ENCODE data around the gene DACH1.

The DACH1 gene

DNA sequence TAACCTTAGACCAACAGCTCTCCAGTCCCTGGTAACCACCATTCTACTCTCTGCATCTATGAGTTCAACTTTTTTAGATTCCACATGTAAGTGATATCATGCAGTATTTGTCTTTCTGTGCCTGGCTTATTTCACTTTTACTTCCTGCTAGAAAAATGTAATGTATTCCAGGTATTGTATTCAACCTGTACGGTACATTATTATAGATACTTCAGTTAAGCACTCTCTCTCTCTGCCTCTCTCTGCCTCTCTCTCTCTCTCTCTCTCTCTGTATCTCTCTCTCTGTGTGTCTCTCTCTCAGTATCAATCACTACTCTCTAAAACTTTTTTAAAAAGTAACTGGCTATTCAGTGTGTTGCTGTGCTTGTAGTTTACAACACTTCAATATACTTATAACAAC is 8.4 kb downstream of the DACH1 start:
- no peaks in the 10 kb centered on the region for H3K27me3 ChIP-seq
- no peak for DNase-seq
- no peak for TF ChIP-seq CTCF (IDR thresholded peaks at IDR 0.05; ENCODE audit: low read depth, low read length)
- no peaks in the 10 kb centered on the region for H3K9me3 ChIP-seq
- no peak overlapping the region for H3K4me3 ChIP-seq (ENCODE audit: low read depth, low read length)
- peaks cover 17% of the 10 kb centered on the region for H3K4me1 ChIP-seq
- no peaks in the 10 kb centered on the region for H3K36me3 ChIP-seq

- DNase-seq: no peak
- Histone ChIP-seq H3K4me1 (peaks cover 31% of the 10 kb centered on the region), H3K4me3 (ENCODE audit: low read depth, low read length) (no peak overlapping the region), H3K36me3 (no peaks in the 10 kb centered on the region), H3K27me3 (no peaks in the 10 kb centered on the region), H3K9me3 (no peaks in the 10 kb centered on the region)
- no peak for TF ChIP-seq CTCF (IDR thresholded peaks at IDR 0.05; ENCODE audit: low read depth, low read length)
Observed at GRCh38 chr13:71856548-71857043, 10.4 kb downstream of the DACH1 start.

GRCh38 chr13:71854401-71854800 is 12.6 kb downstream of the DACH1 start:
- Histone ChIP-seq H3K4me1 (peaks cover 22% of the 10 kb centered on the region), H3K4me3 (ENCODE audit: low read depth, low read length) (no peak overlapping the region), H3K9me3 (no peaks in the 10 kb centered on the region)

DNA sequence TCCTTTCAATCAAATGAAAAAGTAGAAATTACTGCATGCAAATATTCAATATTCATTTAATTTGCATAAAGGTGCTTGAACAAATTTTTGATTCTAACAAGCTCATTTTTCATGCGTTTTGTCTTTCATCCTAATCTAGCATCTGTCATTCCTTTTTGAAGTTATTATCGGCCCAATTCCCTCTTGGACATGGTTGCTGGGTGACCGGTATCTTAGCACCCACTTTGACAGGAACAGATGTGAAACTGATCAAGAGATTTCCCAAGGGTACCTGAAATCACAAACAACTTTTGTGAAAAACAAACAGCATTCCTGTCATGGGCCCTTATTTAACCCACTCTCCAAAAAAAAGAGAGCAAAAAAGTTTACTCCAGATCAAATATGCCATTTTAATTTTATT is 13.3 kb downstream of the DACH1 start:
- Histone ChIP-seq H3K4me3 (ENCODE audit: low read depth, low read length) (no peak overlapping the region), H3K27me3 (no peaks in the 10 kb centered on the region), H3K9me3 (no peaks in the 10 kb centered on the region), H3K36me3 (no peaks in the 10 kb centered on the region), H3K4me1 (peaks cover 22% of the 10 kb centered on the region)
- DNase-seq: no peak
- no peak for TF ChIP-seq CTCF (IDR thresholded peaks at IDR 0.05; ENCODE audit: low read depth, low read length)

More at GRCh38 chr13:71854401-71854800, 12.6 kb downstream of the DACH1 start:
- no peaks in the 10 kb centered on the region for H3K36me3 ChIP-seq
- no peak for DNase-seq
- TF ChIP-seq CTCF (IDR thresholded peaks at IDR 0.05; ENCODE audit: low read depth, low read length): no peak
- no peaks in the 10 kb centered on the region for H3K27me3 ChIP-seq

DNA sequence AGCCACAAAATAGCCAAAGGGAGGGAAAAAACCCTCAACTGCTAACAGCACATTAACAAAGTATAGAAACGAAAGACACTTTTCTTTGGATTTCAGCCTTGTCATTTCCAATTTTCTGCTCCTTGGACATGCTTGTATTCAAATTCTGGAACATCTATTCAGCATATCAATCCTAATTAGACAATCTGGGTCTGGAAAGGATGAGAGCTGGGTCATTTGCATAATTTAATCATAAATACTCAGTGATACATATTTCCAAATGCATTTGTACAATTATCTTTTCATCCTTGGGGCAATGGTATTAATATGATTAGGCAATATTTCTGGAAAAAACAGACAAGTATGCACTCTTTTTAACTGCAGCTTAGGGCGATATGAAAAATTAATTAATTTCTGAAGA is 14.3 kb downstream of the DACH1 start:
- H3K4me3 ChIP-seq (ENCODE audit: low read depth, low read length): no peak overlapping the region
- peaks cover 22% of the 10 kb centered on the region for H3K4me1 ChIP-seq
- H3K27me3 ChIP-seq: no peaks in the 10 kb centered on the region
- TF ChIP-seq CTCF (IDR thresholded peaks at IDR 0.05; ENCODE audit: low read depth, low read length): no peak
- H3K36me3 ChIP-seq: no peaks in the 10 kb centered on the region
- no peak for DNase-seq
- no peaks in the 10 kb centered on the region for H3K9me3 ChIP-seq

GRCh38 chr13:71851498-71852409 is 15.2 kb downstream of the DACH1 start:
- no peaks in the 10 kb centered on the region for H3K36me3 ChIP-seq
- H3K4me1 ChIP-seq: peaks cover 22% of the 10 kb centered on the region
- TF ChIP-seq CTCF (IDR thresholded peaks at IDR 0.05; ENCODE audit: low read depth, low read length): no peak
- no peak overlapping the region for H3K4me3 ChIP-seq (ENCODE audit: low read depth, low read length)
- no peaks in the 10 kb centered on the region for H3K9me3 ChIP-seq
- DNase-seq: peak; percentile 19
- H3K27me3 ChIP-seq: no peaks in the 10 kb centered on the region
